Measurements from ENCODE around the gene TNNT1.

Gene TNNT1

DNA sequence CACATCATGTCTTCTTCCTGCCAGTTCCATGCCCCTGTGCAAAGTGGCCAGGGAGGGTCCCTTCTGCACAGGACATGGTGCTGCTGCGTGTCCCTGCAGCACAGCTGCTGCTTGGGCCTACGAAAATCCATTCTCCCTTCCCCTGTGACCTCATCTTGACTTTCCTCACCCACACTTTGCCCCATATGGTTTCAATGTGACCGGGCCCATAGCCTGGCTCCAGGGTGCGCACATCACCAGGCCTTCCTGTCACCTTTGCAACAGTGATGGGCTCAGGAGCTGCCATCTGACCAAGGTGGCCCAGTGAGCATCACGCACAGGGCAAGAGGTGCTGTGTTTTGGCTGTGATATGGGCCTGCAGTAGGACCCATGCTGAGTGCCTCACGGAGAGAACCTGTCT lies 42.4 kb downstream of the TNNT1 start:
- no peak for DNase-seq

DNA sequence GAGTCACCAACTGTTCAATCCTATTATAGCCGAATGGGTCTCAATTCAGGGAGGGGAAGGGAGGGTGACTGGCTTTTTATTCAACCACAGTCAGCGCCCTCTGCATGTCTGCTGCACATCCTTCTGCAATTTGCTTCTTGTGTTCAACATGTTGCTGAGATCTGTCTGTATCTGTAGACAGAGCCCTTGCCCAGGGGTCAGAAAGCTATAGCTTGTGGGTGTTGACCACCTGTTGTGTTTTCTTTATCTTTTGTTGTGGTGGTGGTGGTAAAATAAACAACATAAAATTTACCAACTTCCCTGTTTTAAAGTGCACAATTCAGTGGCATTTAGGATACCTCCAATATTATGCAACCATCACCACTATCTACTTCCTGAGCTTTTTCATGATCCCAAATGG lies 43.8 kb downstream of the TNNT1 start:
- DNase-seq = no peak

DNA sequence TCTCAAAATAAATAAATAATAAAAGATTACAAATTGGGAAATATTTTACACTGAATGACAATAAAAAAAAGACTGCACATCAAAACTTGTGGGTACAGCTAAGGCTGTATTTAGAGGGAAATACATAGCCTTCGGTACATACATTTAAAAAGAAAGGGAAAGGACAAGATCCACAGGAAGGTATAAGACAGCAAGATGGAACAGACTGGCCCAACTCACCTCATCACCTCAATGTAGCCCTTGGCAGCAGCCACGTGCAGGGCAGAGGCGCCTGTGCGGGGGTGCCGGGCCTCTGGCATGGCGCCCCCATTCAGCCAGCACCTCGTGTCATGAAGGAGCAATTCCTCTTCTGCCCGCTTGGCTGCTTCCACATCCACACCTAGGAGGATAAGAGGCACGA lies 45.8 kb downstream of the TNNT1 start:
- DNase-seq = no peak

DNA sequence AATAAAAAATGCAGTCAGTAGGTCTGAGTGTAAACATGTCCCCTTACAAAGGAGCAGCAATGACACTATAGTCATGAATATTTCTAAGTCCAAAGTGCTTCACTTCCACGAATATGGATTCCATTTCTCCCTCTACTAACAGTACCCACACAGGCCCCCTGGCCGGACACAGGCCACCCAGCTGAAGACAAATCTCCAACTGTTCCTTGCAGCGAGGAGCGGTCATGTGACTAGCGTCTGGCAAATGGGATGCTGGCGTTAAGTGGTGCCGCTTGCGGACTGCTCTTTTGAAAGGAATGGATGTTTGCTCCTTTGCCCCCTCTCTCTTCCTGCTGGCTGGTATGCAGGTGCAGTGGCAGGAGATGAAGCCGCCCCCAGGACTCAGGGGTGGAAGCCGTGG lies 47.7 kb downstream of the TNNT1 start:
- no peak for DNase-seq

DNA sequence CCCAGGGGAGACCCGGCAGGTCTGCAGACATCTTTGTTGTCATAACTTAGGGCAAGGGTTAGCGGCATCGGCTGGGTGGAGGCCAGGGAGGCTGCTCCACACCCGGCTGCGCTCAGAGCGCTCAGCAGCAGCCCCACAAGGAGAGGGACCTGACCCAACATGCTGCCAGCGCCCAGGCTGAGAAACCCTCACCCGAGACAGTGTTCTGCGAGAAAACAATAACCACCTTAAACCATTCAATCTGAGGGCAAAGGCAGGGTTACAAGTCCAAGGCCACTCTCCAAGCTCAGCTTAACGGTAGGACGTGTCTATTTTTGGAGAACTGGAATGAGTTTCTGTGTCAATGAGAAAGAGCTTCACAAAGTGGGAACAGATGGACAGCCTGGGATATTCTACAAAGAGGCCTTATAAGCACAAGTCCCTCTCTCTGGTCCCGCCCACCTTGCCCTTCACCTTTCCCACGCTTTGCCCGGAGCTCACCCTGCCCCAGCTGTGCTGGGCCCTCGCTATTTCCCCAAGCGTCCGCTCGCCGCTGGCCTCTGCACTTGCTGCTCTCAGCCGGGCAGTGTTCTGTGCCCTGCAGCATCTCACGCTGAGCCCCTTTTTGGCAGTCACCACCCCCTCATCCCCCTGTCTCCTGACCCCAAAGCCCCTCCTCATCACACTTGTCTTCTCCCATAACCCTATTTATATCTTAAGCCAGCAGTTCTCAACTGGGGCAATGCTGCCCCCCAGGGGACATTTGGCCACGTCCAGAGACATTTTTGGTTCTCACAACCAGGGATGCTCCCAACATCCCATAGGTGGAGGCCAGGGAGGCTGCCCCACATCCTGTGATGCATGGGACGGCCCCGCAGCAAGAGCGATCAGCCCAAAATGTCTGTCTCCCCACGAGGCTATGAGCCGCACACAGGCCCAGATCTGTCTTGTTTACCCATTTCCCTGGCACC lies 49.2 kb downstream of the TNNT1 start:
- DNase-seq = no peak

DNA sequence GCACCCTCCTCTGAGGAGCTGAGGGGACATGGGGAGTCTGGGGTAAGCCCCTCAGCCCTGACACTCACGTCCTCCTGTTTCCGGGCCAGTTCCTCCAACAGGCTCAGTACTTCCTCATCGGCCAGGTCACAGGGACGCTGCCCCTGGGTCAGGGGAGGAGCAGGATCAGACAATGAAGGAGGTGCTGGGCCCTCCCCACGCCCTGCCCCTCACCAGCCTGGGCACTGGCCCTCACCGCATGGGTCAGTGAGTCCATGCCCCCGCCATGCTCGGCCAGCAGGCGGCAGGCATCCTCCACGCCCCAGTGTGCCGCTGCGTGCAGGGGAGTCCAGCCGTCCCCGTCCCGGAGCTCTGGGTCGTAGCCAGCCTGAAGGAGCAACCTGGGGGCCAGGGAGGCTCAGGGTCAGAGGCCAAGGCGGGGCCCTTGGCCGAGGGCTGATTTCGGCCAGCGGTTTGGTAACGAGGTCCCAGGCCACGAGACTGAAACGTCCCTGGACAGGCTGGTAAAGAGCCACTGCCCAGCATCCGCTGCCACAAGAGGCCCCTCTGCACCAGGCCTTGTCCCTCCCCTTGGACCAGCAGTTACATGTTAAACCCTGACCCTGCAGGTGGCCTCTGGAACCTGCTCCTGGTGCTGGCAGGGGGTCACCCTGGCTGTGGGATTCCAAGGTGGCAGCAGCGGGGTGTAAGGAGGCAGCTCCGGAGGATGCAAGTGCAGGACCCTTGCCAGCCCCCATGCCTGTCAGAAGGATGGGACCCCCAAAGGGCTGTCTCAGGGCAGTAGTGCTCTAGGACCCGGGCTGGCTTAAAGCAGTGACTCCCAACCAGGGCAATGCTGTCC lies 50.1 kb downstream of the TNNT1 start:
- no peak for DNase-seq

DNA sequence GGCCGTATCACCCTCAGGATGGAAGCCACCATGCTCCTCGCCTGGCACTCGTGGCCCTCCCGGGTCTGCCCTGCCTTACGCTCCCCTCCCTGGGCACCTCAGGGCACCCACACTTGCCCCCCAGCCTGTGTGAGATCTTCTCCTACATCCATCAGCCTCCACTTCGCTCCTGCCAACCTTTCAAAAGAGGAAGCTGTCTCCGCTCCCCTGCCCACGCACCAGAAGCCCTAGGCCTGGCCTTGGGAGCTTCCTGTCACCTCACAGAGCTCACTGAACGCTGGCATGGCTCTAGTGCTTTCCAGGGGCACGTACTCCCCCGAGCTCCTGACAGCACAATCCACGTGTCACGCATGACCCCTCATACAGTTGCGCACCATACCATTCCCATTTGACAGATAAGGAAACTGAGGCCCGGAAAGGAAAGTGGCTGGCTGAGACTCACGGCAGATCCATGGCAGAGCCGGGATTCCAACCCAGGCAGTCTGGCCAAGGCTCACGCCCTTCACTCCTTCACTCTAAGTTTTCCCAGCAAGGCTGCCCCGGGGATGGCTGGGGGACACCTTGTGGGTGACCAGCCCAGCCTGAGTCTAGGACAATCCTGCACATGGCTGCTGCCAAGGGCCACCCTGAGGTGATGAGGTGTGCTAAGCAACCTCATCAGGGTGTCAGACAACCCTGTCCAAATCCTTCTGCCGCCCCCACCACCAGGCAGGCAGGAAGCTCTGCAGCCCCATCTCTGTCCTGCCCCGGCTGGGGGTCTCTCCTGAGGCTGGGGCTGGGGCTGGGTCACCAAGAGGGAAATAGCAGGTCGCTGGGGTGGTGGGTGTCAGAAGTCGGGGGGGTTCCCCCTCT lies 50.9 kb downstream of the TNNT1 start:
- DNase-seq = no peak

DNA sequence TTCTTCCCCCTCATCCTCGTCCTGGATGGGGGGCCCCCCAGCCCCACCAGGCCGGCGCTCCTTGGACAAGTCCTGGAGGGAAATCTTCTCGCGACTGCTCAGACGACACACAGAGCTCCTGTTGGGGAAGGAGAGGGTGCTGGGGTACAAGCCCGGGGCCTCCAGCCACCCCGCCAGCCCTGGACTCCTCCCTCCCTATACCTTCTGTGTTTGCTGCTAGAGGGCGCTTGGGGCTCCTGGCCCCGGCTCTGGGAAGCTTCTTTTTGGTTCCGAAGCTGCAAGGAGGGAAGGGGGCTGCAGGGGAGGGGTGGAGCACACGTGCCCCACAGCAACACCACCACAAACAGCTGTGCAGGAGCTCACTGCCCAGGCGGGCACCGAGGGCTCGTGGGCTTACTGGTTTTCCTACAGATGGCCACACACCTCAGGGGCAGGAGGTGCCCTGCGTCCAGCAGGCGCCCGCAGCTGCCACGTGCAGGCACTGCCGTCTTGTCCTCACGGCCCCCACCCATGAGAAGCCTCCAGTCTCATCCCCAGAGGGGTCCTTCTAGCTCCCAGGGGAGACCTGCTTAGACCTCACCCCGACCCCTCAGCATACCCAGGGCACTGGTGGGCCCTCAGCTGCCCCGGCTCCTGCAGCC lies 52.8 kb downstream of the TNNT1 start:
- DNase-seq = no peak

DNA sequence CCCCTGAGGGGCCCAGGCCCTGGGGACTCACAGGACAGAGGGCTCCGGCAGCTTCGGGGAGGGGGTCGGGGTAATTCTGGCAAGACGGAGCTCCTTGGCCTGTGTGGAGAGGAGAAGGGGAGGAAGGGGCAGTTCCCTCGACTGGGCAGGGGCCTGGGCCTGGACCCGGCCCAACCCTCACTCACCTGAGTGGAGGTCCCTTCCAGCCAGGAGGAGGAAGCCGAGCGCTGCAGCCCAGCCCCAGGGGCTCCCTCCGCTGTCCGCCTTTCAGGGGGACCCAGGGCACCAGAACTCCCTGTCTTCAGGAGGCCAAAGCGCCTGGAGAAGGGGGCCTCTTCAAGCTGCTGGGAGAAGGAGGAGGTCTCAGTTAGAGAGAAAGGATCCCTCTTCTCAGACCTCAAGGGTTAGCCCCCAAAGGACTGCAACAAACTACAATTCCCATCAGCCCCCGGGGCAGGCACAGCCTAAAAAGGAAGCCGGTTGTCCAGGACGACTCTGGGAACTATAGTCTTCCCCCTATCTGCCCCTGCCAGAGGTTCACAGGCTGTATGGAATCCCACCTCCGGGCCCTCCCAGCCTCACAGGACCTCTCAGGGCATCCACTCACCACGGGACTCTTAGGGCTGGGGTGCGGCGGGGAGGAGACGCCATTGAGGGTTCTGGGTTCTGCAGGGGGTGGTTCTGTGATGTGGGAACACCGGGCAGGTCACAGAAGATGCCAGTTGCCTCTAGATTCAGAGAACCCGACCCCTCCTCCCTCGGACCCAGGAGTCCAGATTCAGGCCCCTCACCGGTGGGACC lies 53.5 kb downstream of the TNNT1 start:
- no peak for DNase-seq

DNA sequence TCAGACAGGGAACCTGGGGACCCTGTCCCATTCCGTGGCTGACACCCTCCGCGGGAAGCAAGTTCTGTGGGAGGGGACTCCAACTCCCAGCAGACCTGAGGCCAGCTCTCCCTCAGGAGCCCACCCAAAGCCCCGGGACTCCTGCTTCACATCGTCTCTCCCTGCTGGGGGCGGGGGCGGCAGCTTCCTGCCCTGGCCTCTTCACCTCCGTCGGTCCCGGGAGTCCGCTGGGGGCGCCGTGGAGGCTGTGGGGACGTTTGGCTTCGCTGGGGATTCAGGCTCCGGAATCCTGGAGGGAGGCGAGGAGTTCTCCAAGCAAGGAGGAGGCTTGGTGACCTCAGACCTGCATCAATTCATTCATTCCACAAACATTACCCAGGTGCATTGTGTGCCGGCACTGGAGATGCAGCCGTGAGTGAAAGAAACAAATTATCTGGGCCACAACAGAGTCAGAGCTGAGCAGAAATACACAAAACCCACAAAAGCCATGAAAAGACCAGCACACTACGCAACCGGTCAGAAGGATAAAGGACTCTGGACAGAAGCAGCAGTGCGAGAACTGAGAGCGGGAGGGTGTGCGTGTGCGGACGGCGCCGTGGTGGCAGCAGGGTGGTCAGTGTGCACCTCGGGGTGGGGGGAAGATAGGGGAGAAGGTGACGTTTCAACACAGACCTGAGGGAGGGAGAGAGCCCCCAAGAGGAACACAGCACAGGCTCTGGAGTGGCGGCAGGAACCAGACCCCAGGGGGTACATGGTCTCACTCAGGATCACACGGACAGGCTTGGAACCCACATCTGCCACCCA lies 54.3 kb downstream of the TNNT1 start:
- DNase-seq = no peak

DNA sequence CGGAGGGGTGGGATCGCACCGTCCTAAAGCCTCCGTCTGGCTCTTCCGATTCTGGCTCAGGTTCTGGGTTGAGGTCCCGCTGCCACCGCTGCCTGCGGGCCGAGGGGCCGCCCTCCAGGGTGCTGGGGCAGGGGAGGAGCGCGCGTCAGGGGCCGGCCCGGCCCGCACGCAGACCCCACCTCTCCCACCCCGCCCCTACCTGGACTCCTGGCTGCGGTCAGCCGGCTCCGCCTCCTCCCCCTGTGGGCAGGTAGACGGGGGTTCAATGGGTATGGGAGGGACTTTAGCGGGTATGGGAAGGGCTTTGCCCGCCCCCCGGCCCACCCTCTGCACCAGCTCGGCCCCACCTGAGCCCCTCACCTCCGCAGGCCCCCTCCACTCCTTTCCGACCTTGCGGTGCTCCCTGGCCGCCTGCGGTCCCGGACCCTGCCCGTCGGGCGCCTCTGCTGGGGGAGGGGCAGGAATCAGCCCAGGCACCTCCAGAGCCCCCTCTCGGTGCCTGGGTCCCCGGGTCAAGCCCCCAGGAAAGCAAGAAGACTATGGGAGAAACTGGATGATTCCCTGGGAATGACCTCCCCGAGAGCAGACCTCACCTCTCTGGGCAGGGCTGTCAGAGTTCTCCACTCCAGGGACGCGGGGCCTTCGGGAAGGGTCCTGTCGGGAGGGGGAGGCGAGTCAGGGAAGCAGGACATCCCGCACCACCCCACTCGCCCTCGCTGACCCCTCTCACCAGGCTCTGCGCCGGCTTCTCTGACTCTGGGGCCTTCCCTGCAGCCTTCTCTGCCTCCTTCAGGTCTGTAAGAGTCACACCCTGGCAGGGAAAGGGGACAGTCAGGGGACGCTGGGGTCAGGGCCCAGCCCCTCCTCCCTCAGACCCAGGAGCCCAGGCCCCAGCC lies 56.3 kb downstream of the TNNT1 start:
- DNase-seq = no peak

DNA sequence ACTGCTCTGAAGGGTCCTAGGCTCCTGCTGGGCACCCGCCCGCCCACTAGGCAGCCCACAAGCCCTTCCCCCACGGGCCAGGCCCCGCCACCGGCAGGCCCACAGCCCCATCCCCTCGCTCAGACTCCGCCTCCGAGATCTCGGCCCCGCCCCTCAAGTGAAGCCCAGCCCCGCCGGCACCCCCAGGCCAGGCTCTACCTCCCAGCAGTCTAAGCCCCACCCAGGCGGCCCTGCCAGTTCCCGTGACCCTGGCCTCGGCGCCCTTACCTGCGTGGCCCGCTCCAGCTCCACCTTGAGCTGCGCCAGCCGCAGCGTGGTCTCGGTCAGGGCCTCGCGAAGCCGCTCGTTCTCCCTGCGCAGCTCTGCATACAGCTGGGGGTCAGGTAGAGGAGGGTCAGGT lies 57.1 kb downstream of the TNNT1 start:
- no peak for DNase-seq

DNA sequence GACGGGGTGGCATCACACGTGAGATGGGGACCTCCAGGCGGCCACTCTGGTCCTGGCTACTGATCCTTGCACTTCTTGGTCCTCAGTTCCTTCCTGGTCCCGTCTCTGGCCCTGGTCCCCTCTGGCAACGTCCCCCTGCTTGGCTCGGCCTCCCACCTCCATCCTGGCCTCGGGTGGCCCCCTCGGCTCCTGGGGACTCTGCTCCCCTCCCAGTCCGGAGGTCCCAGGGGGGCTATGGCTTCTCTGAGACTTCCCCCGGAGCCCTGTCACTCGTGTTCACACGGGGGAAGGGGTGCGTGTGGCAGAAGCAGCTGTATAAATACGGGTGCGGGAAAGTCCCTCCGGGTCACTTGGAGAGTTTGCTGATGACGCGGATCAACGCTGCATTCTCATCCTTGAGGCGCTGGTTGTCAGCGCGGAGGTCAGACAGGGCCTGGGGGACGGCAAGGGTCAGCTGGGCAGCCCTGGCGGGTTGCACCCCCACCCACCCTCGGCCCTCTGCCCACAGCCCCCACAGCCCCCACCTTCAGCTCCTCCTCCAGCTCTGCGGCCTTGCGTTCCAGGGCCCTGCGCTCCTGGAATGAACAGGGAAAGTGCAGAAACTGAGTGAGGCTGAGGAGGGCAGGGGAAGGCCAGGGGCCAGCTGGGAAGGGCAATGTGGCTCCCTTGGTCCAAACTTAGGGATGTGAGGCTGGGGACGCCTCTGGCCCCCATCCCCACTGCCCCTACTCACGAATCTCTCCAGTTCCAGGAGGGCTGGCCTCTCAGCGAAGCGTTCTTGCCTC lies 57.7 kb downstream of the TNNT1 start:
- DNase-seq = no peak

DNA sequence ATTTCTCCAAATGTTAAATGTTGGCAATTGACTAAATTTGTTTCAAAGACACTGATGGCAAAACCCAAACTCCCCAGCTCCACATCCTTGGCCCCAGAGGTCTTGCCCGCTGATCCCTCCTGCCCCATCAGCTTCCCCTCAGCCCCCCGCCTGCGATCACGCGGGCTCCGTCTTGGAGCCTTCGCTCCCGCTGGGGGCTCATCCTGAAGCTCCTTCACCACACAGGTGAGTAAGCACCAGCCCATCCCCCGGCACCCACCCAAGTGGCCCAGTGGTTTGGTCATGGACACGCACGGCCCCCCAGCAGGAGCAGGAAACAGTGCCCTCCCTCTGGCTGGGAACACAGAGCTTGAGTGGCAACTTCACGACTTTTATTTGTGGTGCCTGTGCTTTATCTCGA lies 58.4 kb downstream of the TNNT1 start:
- no peak for DNase-seq

DNA sequence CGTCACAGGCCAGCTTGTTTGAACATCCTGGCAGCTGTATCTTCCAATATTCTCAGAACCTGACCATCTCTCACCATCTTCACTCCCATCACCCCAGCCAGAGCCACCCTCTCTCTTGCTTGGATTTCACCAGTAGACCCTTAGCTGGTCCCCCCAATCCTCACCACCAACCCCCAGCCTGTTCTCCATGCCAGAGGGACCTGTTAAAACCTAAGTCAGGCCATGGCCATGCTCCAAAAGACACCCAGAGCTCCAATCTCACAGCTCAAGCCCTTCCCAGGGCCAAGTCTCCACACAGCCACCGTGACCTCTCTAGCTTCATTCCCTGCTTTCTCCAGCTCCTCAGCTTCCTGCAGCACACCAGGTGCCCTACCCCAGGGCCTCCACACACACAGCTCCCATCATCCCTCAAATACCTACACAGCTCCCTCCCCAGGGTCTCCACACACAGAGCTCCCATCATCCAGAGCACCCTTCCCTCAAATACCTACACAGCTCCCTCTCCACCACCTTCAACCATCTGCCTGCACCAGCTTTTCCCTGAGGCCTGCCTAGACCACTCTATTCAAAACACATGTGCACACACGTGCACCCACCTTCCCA lies 59.6 kb downstream of the TNNT1 start:
- no peak for DNase-seq

DNA sequence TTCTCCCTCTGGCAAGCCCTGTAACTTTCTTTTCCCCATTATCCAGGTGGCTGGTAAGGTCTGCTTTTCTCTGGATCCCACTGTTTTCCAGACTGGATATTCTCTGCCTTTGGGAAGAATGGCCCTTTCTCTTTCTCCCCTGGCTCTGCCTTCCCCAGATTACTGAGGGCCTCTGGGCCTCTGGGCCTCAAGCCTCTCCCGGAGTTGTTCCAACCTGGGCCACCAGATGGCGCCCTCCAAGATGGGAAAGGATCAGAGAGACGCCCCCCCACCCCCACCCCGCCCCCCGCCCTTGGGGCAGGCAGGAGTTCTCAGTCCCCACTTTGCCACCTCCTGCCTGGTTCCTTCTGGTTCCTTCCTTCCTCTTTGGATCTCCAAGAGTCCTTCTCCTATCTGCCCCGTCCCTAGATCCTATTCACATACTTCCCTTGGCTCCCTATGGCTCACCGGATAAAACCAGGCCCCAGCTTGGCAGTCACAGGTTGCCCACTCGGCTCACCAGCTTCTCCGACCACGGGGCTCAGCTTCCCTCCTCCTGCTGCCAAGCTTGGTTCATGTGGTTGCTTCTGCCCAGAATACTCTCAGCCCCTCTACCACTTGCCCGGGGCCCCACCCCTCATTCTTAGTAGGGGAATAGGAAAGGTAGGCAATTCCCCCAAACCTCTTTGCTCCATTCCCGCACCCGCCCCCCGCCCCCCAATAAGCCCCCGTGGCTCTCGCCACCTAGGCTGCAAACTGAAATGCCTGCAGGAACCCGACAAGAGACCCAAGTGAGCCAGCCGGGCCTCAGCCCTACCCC lies 60.3 kb downstream of the TNNT1 start:
- peak; percentile 53 to 72 for DNase-seq

DNA sequence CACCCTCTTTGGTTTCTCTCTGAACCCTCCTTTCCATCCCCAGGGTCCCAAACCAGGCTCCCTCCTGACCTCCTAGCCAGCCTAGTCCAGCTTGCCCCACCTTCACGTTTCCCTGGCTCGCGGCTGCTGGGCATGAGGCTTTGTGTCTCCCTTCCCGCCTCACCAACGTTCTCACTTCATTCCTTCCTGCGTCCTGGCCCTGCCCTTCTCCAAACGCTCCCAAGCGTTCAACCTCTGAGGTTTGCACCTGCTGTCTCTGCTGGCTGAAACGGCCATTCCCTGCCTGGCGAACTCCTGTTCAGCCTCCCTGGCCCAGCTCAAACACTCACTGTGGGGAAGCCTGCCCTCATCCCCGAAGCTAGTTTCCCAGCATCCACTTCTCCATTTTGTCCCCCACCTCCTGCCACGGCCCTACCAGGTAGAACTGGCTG lies 61.0 kb downstream of the TNNT1 start:
- no peak for DNase-seq

DNA sequence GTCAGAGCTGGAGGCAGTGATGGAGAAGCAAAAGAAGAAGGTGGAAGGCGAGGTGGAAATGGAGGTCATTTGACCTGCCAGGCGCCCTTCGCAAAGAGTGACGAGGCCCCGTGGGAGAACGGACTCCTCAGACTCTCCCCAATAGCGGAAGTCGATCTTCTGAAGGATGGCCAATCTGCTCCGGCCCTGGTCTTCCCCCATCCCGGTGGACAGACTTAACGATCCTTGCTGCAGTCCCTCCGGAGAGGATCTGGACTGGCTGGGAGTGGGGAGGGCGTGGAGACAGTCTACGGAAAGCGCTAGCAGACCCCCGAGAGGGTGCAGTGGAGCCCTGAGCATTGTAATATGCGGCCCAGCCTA lies 61.5 kb downstream of the TNNT1 start:
- no peak for DNase-seq

All from NCI-H2081 (cell line).